Neutrophil (primary cell): ENCODE results near the gene SORBS2.

Experiments
- H3K27ac ChIP-seq: fragments of 200-600 bp; sonication (generic); 2 replicates; pipeline ENCODE4 v1.5.1; 2016; ENCODE audit warnings: mild to moderate bottlenecking, moderate library complexity
- H3K27me3 ChIP-seq: fragments of 200-600 bp; sonication (generic); 2 replicates; pipeline ENCODE4 v1.6.0; 2016; ENCODE audit warnings: mild to moderate bottlenecking
- H3K36me3 ChIP-seq: fragments of 200-600 bp; sonication (generic); 2 replicates; pipeline ENCODE4 v1.5.1; 2017
- H3K4me1 ChIP-seq, 2 experiments: fragments of 200-600 bp in 1 of 2; sonication (generic) in 1 of 2; 1 replicate in 1 of 2; 2 replicates in 1 of 2; pipeline versions ENCODE4 v1.5.1 to v1.6.1; 2013 to 2016; ENCODE audit warnings: low read depth in 1 of 2, low read length in 1 of 2, mild to moderate bottlenecking in 1 of 2, moderate library complexity in 1 of 2; ENCODE audit not compliant: control insufficient read depth in 1 of 2, insufficient read depth in 1 of 2
- H3K4me3 ChIP-seq, 2 experiments: fragments of 200-600 bp in 1 of 2; sonication (generic) in 1 of 2; 1 replicate in 1 of 2; 2 replicates in 1 of 2; pipeline ENCODE4 v1.5.1; 2013 to 2016; ENCODE audit warnings: low read depth in 1 of 2, low read length in 1 of 2, mild to moderate bottlenecking in 1 of 2, moderate library complexity in 1 of 2
- H3K9me3 ChIP-seq: fragments of 200-600 bp; sonication (generic); 2 replicates; pipeline ENCODE4 v1.5.1; 2016
- CTCF ChIP-seq: fragments of 200-600 bp; sonication (generic); IDR thresholded peaks from 2 replicates; pipeline ENCODE4 v1.5.1; 2016; ENCODE audit warnings: antibody characterized with exemption

The SORBS2 gene

GRCh38 chr4:185826381-185826780 lies 14.4 kb upstream of the SORBS2 start:
- no peak for TF ChIP-seq CTCF
- Histone ChIP-seq H3K36me3 (no peaks in the 10 kb centered on the region), H3K4me1 (no peaks in the 10 kb centered on the region), H3K4me3 (no peak overlapping the region), H3K27me3 (no peaks in the 10 kb centered on the region), H3K9me3 (no peaks in the 10 kb centered on the region), H3K27ac (no peak overlapping the region)

GRCh38 chr4:185825737-185826136 lies 13.7 kb upstream of the SORBS2 start:
- no peaks in the 10 kb centered on the region for H3K9me3 ChIP-seq
- TF ChIP-seq CTCF = no peak
- no peak overlapping the region for H3K27ac ChIP-seq

GRCh38 chr4:185822791-185823190 lies 10.8 kb upstream of the SORBS2 start:
- no peaks in the 10 kb centered on the region for H3K36me3 ChIP-seq
- H3K9me3 ChIP-seq = no peaks in the 10 kb centered on the region
- TF ChIP-seq CTCF = no peak
- H3K4me3 ChIP-seq = no peak overlapping the region
- no peaks in the 10 kb centered on the region for H3K27me3 ChIP-seq
- no peak overlapping the region for H3K27ac ChIP-seq
- H3K4me1 ChIP-seq = no peaks in the 10 kb centered on the region

More at GRCh38 chr4:185825737-185826136, 13.7 kb upstream of the SORBS2 start:
- Histone ChIP-seq H3K4me1 (no peaks in the 10 kb centered on the region), H3K27me3 (no peaks in the 10 kb centered on the region), H3K36me3 (no peaks in the 10 kb centered on the region), H3K4me3 (no peak overlapping the region)

- Histone ChIP-seq H3K27me3 (no peaks in the 10 kb centered on the region), H3K9me3 (no peaks in the 10 kb centered on the region), H3K4me3 (no peak overlapping the region), H3K4me1 (no peaks in the 10 kb centered on the region), H3K36me3 (no peaks in the 10 kb centered on the region), H3K27ac (no peak overlapping the region)
- TF ChIP-seq CTCF = no peak
Measured at GRCh38 chr4:185821029-185821419, 9.0 kb upstream of the SORBS2 start.

DNA sequence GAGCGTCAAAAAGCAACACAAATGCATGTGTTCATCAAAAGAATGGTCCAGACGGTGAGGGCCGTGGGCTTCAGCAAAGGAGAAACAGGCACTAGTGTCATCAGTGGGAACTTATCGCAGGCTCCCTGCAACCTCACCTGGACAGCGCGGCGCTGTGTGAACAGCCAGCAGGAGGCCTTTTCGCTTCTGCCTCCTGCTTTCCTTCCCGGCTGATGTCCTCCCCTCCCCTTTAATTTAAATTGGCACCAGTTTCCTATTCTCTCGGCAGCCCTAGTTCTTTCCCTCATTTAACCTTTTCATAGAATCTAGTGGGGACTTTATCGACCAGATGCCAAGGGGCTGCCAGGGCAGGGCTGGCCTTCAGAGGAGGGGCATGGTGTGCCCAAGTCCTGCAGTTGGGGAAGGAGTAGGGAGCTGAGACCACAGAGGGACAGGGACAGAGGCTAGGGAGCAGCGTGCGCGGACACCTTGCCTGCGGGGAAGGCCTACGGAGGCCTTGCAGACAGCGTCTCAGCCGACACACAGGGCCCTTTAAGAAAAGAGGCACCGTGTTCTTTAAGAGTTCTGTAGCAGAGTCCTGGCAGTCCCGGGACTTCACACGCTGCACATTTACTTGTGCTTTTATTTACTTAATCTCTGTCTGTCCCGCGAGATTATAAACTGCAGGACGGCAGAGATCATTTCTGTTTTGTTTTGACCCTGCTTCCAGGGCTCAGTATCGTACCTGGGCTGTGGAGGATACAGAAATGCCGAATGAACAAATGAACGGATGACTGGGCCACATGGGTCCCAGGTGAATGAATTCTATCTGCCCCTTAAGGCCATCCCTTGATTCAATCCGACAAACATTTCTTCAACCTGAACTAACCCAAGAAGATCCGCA lies 8.4 kb upstream of the SORBS2 start:
- H3K4me3 ChIP-seq = no peak overlapping the region
- TF ChIP-seq CTCF = no peak
- no peaks in the 10 kb centered on the region for H3K36me3 ChIP-seq
- no peaks in the 10 kb centered on the region for H3K4me1 ChIP-seq
- H3K27ac ChIP-seq = no peak overlapping the region
- no peaks in the 10 kb centered on the region for H3K9me3 ChIP-seq
- H3K27me3 ChIP-seq = no peaks in the 10 kb centered on the region
